HG02840 (cell line): Measurements from ENCODE around the gene PROC.
"Not testable (repeated sequence)": the region's sequence is repeated elsewhere in the genome, so short reads cannot be mapped to it uniquely, and the experiment has no call there.

Experiments
- ATAC-seq: cut with Tn5 transposase; IDR thresholded peaks from one replicate; pipeline ENCODE4 v1.9.1; 2021; ENCODE audit warnings: mild to moderate bottlenecking, moderate library complexity, moderate number of reproducible peaks; ENCODE audit not compliant: unreplicated experiment, low FRiP score

PROC gene

GRCh38 chr2:127392828-127393578 lies 25.2 kb upstream of the PROC start:
- ATAC-seq, result no peak

DNA sequence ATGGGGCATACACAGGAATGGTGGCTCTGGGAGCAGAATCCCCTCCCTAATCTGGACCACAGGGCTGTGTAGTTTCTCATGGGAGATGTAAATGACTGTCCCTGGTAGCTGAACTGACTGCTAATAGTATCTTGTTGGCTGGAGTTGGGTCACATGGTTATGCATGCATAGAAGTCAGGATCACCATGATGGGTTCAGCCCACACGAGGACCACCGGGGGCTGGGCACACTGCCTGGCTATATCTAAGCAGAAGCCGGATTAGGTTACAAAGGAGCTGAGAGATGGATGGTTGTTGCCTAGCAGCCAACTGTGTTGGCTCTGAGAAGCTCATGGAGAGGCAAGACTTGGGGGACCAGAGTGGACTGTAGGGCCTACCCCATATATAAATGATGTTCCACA lies 23.7 kb upstream of the PROC start:
- no peak for ATAC-seq

DNA sequence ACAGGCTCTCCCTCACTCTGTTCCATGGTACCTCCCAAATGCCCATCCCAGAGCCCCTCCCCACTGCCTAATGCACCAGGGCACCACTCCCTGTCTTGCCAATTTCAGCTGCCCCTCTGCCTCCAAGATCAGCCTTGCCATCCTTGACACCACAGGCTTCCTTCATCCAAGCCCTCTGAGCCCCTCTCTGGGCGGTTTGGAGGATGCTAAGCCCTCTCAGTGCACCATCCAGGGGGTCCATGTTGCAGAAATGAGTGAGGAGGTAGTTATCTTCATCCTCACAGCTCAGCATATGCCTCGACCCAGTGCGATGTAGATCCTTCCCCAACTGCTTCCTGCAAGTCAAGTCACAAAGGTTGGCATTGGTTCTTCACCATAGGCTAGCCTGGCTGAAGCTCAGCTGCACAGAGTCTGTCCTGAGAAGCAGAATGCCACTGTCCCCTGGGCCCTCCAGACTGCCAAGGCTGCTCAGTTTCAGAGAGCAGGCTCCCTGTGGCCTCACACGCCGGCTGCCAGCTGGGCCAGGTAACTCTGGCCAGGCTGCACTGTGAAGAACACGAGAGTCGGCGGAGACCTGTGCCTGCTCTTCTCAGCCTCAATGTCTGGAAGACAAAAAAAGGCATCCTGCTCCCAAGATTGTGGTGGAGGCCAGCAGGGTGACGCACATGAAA lies 20.5 kb upstream of the PROC start:
- ATAC-seq, result no peak

DNA sequence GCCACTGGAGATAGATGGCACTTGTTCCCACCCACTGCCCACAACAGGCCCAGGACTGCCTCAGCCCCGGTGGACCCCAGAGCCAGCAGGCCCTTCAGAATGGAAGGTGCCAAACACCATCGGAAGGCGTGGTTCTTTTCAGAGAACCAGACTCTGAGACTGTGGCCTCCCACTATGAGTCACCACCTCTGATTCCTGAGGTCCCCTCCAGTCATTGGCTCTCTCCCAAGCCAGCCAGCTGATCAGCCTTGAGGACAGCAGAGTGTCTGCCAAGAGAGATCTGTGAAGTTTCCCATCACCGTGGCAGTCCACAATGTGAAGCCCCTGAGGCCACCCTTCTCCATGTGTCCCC lies 20.0 kb upstream of the PROC start:
- peak; percentile 68 for ATAC-seq

- no peak for ATAC-seq
Measured at GRCh38 chr2:127400533-127400896, 17.7 kb upstream of the PROC start.

GRCh38 chr2:127400897-127401756 lies 17.1 kb upstream of the PROC start:
- no peak for ATAC-seq

DNA sequence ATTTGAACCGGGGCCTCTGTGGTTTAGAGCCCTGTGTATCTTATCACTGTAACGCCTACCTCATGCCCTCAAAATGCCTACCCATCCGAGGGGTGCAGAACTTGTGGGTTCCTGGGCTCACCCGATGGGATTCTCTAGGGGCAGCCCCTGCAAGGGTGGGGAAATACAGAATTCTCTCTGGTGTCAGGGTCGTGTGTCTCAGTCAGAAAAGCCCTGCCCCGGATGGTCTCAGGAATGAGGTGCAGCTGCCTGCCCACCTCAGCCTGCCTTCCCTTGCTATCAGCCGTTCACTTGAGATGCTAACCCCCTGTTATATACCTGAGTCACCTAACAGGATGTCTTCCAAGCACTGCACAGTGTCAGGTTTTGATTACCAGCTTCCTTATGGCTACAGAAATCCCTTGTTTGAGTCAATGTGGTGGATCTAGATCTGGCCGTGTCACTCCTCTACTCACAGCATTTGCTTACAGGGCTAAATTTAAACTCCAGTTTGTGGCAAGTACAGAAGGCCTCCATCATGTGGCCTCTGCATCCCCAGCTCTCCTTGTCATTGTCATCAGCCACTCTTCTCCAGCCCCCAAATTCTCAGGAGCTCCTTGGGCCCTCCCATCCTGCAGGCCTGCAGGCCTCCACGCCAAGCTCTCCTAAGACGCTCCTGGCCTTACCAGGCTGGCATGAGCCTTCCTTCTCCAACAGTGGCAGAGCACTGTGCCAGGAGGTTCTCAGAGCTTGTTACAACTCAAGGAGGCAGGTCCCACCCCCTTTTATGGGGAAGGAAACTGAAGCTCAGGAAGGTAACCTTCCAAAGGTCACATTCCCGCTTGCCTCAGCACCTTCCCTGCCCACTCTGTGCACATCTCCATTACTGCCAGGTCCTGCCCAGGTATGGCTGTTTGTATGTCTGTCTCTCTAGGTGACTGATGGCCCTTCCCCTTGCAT lies 16.2 kb upstream of the PROC start:
- no peak for ATAC-seq

GRCh38 chr2:127403460-127403859 lies 14.8 kb upstream of the PROC start:
- ATAC-seq, result no peak

GRCh38 chr2:127404466-127405254 lies 13.6 kb upstream of the PROC start:
- no peak for ATAC-seq

DNA sequence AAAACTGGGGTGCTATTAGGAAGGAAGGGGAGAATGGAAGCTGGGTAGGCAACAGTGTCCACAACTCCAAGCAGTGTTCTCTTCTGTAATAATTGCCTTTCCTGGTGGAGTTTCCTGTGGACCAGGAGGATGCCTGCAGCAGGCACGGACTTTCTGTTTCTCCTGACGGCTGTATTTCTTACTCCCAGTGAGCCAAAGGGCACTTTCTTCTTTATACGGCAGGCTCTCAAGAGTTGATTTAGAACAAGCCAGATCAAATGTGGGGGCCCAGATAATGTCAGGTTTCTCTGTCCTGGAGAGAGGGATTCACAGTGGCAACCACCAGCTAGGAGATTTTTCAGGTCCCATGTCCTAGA lies 13.0 kb upstream of the PROC start:
- ATAC-seq, result no peak

GRCh38 chr2:127406454-127406853 lies 11.8 kb upstream of the PROC start:
- no peak for ATAC-seq

GRCh38 chr2:127407091-127407490 lies 11.1 kb upstream of the PROC start:
- ATAC-seq, result no peak

DNA sequence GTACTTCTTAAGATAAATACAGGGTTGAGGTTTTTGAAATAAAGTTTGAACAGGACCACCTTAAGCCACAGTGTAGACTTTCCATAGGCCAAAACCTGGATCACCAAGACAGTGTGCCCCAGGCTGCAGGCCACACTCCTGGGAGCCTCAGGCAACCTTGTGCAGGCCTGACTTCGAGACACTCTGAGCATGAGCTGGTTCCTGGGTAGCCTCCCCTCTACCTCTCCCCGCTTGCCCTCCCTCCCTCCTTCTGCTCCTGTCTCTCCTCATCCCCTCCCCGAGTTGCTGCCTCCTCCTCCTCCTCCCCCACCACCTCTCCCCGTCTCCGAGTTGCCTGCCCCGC lies 10.6 kb upstream of the PROC start:
- no peak for ATAC-seq

DNA sequence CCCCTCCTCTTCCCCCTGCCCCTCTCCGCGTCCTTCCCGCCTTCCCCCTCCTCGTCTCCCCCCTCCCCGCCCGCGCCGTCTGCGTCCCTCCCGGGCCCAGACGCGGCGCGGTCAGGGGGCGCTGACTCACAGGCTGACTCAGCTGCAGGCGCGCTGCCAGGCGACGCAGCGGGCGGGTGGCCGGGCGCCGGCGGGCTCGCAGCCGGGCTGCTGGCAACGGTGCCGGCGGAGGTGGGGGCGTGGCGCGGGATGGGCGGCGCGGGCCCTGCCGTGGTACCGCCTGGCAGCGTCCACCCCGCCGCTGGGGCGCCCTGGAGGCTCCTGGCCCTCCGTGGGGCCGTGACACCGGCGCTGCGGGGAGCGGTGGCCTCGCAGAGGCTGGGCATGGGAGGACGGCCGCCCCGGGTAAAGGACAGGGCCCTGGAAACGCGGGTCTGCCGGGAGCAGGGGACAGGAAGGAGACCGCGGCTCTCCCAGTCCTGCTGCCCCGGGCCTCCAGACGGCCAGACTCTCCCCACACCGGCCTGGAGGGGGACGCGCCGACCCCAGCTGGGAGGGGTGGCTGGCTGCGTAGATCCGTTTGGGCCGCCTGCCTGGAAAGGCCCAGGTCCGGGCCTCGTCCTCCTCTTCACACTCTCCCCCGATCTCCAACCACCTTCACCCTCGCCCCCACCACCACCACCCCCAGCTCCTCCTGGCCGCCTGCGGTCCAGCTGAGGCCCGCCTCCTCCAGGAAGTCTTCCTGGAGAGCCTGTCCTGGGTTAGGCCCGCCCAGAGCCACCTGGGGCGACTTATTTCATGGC lies 10.0 kb upstream of the PROC start:
- ATAC-seq, result no peak

DNA sequence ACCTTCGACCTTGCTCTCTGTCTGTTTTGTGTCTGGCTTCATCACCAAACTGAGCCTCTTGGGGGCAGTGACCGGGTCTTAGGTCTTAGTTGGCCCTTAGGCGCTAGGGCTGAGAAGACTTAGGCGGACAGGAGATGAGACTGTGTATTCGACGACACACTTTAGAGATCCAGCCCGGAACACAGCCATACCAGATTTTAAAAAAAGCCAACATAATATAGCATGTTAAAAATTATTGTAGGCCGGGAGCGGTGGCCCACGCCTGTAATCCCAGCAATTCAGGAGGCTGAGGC lies 9.5 kb upstream of the PROC start:
- no peak for ATAC-seq

DNA sequence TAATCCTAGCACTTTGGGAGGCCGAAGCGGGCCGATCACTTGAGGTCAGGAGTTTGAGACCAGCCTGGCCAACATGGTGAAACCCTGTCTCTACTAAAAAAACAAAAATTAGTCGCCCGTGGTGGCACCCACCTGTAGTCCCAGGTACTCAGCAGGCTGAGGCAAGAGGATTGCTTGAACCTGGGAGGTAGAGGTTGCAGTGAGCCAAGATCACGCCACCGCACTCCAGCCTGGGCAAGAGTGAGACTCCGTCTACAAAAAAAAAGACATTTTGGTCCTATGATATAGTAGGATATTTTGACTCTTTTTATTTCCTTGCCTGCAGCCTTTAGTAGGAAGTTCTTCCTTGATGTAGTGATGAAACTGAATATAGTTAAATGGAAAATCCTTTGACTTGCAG lies 8.5 kb upstream of the PROC start:
- ATAC-seq, result not testable (repeated sequence)

DNA sequence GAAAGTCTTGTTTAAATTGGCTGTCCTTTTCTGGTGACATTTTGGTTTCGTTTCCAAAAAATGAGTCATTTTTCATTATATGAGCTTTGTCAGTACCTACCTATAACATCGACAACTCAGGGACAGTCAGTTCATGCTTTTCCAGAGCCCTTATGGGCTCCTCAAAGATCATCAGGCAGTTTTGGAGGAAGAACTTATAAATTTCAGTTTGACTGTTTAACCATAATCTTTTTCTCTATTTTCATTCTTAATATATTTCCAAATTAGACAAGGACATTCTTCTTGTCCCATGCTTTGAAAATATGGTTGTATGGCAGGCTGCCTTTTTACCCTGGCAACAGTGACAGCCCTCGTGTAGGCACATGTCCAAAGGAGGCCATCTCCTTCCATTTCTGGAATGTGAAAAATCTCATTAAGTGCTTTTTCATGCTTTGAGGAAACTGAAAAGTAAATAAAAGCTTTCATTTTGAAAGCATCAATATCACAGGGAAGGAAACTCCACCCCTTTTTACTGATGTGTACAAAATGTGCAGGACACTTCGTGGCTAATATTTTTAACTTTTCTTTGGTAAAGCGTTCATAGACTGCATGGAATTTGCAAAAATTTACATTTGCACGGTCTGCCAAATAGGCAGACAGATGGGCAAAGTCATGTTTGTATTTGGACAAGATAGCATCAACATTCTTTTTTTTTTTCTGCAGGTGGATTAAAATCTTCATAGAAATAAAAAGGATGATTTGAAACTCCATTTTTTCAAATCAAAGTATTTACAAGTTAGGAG lies 7.2 kb upstream of the PROC start:
- ATAC-seq, result peak; percentile 65

DNA sequence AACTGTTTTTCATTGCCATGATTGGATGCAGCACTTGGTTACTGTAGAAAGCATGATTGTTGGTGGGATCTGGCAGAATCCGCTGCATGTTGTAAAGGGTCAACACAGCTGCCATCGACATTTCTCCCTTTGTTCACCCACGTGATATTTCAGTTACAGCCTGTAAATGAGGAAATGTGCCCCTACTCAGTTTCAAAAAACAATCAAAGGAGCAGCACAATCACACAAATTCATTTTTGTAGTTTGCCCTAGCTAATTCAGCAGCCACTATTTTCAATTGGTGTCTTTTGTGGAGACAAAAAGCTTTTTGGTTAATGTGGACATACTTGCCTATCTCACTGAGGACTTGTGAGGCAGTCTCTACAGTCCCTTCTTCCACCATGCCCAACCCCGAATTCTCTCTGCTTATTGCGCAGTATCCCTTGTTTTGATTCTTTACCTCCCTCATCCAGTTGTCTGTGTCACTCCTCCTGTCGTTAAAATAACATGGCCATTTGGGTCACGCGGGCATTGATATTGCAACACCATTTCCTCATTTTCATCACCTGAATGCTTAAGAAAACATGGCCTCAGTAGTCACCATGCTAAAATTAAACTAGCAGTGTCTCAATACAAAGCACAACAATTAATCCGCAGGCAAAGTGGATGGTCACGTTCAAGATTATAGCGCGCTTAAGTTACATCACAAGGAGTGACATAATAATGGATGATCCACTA lies 6.4 kb upstream of the PROC start:
- no peak for ATAC-seq
